ENCODE data around the gene TXNRD1.

GRCh38 chr12:104305349-104305748, 89.8 kb downstream of the TXNRD1 start:
- TF ChIP-seq POLR2A (IDR thresholded peaks at IDR 0.05) (no peak), CTCF (IDR thresholded peaks at IDR 0.05 in 8 of 11, conservative IDR thresholded peaks at IDR 0.05 in 3 of 11) (no peak), POLR2AphosphoS5 (IDR thresholded peaks at IDR 0.05) (no peak)

All from spleen (tissue), 7 donors.